ENCODE measurements around the gene P3H4. TPM values are rescaled to one million over a fixed set of nuclear protein-coding genes. Genes with fewer than 3 reads are reported as not detected.

Gene P3H4
- total and polyA plus RNA-seq, 2 experiments from 2014 or later, result 118 to 138 TPM

DNA sequence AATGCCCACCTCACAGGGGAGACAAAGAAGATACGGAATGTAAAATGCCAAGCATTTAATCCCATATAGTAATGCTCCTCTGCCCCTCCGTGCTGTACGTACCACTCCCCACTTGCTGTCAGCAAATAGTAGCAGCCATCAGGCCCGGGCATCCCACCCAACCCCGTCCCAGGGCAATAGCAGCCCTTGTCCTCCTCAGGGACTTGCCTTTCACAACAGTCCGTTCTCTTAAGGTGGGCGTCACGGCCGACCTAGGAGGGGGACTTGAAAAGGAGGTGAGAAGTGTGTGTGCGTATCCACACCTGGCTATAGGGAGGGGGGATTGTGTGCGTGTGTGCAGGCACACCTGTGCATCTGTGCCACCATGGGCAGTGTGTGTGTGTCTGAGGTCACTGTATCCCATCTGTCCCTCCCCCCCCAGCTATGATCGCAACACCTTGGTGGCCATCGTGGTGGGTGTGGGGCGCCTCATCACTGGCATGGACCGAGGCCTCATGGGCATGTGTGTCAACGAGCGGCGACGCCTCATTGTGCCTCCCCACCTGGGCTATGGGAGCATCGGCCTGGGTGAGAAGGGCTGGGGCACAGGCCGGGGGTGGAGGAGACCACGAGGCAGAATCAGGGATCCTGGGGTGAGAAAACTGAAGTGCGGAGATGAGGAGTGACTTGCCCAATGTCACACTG is 5.0 kb upstream of the P3H4 start:
- no peak for TF ChIP-seq CTCF (IDR thresholded peaks at IDR 0.05; ENCODE audit: low read depth, low read length)
- no peaks in the 10 kb centered on the region for H3K27me3 ChIP-seq
- no peak overlapping the region for H3K4me3 ChIP-seq
- no peak overlapping the region for H3K27ac ChIP-seq
- peaks cover 10% of the 10 kb centered on the region for H3K4me1 ChIP-seq (ENCODE audit: low read depth)
- no peak for DNase-seq (ENCODE audit: low read depth in 1 of 2, low spot score in 1 of 2)
- no peaks in the 10 kb centered on the region for H3K9me3 ChIP-seq (ENCODE audit: low read depth)
- peaks cover 12% of the 10 kb centered on the region for H3K36me3 ChIP-seq

DNA sequence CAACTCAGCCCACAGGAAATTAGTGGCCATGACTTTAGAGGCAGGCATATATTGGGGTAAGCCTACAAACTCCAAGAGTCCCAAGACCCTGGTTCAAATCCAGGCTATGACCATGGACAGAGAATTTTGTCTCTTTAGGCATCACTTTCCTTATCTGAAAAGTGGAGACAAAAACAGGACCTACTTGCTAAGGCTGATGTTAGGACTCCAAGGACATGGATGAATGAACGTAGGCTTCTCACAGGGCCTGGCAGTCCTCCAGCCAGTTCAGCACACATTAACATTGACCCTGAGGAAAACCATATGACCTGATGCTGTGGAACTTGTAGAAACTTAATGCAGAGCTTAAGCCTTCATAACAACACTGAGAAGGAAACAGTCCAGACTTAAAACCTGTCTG is 2.4 kb upstream of the P3H4 start:
- Histone ChIP-seq H3K4me3 (peak overlapping the region; percentile 92), H3K9me3 (ENCODE audit: low read depth) (no peaks in the 10 kb centered on the region), H3K4me1 (ENCODE audit: low read depth) (peaks cover 18% of the 10 kb centered on the region), H3K36me3 (peaks cover 7% of the 10 kb centered on the region), H3K27ac (peak overlapping the region; percentile 80), H3K27me3 (no peaks in the 10 kb centered on the region)
- DNase-seq (ENCODE audit: low read depth in 1 of 2, low spot score in 1 of 2), result peak in 1 of 2 donors; percentile 59
- no peak for TF ChIP-seq CTCF (IDR thresholded peaks at IDR 0.05; ENCODE audit: low read depth, low read length)

- no peak for DNase-seq (ENCODE audit: low read depth in 1 of 2, low spot score in 1 of 2)
- Histone ChIP-seq H3K27me3 (no peaks in the 10 kb centered on the region), H3K4me3 (peak overlapping the region; percentile 92), H3K36me3 (peaks cover 7% of the 10 kb centered on the region), H3K4me1 (ENCODE audit: low read depth) (peaks cover 18% of the 10 kb centered on the region), H3K9me3 (ENCODE audit: low read depth) (no peaks in the 10 kb centered on the region), H3K27ac (peak overlapping the region; percentile 80)
- no peak for TF ChIP-seq CTCF (IDR thresholded peaks at IDR 0.05; ENCODE audit: low read depth, low read length)
Observed at GRCh38 chr17:41813699-41814124, 2.0 kb upstream of the P3H4 start.

DNA sequence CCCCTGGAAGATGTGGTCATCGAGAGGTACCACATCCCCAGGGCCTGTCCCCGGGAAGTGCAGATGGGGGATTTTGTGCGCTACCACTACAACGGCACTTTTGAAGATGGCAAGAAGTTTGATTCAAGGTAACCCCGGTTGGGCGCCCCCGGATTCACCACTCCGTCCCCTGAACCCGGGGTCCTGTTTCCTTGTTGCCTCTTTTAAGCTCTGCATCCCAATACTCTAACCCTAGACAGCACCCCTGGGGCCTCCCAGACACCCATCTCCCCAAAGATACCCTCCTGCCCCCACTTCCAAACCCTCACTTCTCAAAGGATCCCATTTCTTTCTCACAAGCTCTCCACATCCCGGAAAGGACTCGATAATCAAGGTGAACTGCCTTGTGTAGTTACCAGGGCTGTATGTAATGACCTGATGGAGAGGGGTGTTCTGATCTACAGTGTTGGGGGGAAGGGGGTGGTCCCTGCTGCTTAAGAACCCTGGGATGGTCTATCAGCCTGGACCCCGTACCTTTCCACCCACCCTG is 1.5 kb upstream of the P3H4 start:
- DNase-seq (ENCODE audit: low read depth in 1 of 2, low spot score in 1 of 2), result no peak
- Histone ChIP-seq H3K9me3 (ENCODE audit: low read depth) (no peaks in the 10 kb centered on the region), H3K4me1 (ENCODE audit: low read depth) (peaks cover 18% of the 10 kb centered on the region), H3K36me3 (peaks cover 4% of the 10 kb centered on the region), H3K27me3 (no peaks in the 10 kb centered on the region), H3K27ac (peak overlapping the region; percentile 80), H3K4me3 (peak overlapping the region; percentile 92)
- no peak for TF ChIP-seq CTCF (IDR thresholded peaks at IDR 0.05; ENCODE audit: low read depth, low read length)

DNA sequence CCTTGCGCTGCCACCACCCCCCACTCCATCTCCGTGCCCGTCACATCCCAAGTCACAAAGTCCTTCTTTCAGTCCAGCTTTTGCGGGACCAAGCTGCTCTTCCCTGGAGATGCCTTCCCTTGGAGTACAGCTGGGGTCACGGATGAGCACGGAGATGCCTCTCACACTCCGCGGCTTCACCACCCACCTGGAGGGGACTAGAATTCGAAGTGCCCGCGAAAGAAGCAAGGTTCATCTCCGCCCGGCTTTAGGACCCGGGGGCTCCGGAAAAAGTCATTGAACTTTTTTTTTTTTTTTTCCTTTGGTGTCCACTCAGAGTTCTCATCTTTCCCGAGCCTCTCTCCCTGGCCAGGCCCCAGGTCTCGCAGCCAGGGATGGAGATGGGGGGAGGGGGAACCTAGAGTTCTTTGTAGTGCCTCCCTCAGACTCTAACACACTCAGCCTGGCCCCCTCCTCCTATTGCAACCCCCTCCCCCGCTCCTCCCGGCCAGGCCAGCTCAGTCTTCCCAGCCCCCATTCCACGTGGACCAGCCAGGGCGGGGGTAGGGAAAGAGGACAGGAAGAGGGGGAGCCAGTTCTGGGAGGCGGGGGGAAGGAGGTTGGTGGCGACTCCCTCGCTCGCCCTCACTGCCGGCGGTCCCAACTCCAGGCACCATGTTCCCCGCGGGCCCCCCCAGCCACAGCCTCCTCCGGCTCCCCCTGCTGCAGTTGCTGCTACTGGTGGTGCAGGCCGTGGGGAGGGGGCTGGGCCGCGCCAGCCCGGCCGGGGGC is 817 bp upstream of the P3H4 start, which contains the start of gene FKBP10:
Gene FKBP10 (plus strand): TSS at position 624 of the 771 bp plus-strand sequence. CDS start 31 bp downstream, at position 655.
- Histone ChIP-seq H3K9me3 (ENCODE audit: low read depth) (no peaks in the 10 kb centered on the region), H3K4me3 (peak within 1 kb of the TSS; percentile 92), H3K27me3 (no peaks in the 10 kb centered on the region), H3K36me3 (no peaks in the 10 kb centered on the region), H3K27ac (peak within 1 kb of the TSS; percentile 80), H3K4me1 (ENCODE audit: low read depth) (peaks cover 18% of the 10 kb centered on the region)
- no peak for TF ChIP-seq CTCF (IDR thresholded peaks at IDR 0.05; ENCODE audit: low read depth, low read length)
- peak; percentile 90 to 97 for DNase-seq (ENCODE audit: low read depth in 1 of 2, low spot score in 1 of 2)
